Hepatic stellate cell (primary cell): ENCODE measurements around the gene SPACA1.
"Not testable (repeated sequence)": the region's sequence is repeated elsewhere in the genome, so short reads cannot be mapped to it uniquely, and the experiment has no call there.

Experiments
- DNase-seq: peaks from one replicate; pipeline ENCODE4 v3.0.0; 2011; ENCODE audit warnings: low spot score

The SPACA1 gene

GRCh38 chr6:88047510-88048150, at the start of gene SPACA1:
TSS of gene SPACA1 (plus strand) at chr6:88047841. CDS start at chr6:88047906, 65 bp downstream.
- no peak for DNase-seq

GRCh38 chr6:88000713-88001112, 46.9 kb upstream of the SPACA1 start:
- no peak for DNase-seq

- not testable (repeated sequence) for DNase-seq
Observed at GRCh38 chr6:88001279-88001678, 46.4 kb upstream of the SPACA1 start.

GRCh38 chr6:88004707-88005106, 42.9 kb upstream of the SPACA1 start:
- DNase-seq: no peak

- DNase-seq: no peak
Observed at GRCh38 chr6:88006557-88006956, 41.1 kb upstream of the SPACA1 start.

GRCh38 chr6:88008411-88008810, 39.2 kb upstream of the SPACA1 start:
- no peak for DNase-seq

- no peak for DNase-seq
Observed at GRCh38 chr6:88008831-88009231, 38.8 kb upstream of the SPACA1 start.

- DNase-seq: no peak
Observed at GRCh38 chr6:88013015-88013414, 34.6 kb upstream of the SPACA1 start.

- DNase-seq: no peak
Observed at GRCh38 chr6:88013554-88013953, 34.1 kb upstream of the SPACA1 start.

GRCh38 chr6:88020439-88020838, 27.2 kb upstream of the SPACA1 start:
- no peak for DNase-seq

GRCh38 chr6:88024696-88025095, 22.9 kb upstream of the SPACA1 start:
- no peak for DNase-seq

GRCh38 chr6:88031550-88031949, 16.1 kb upstream of the SPACA1 start:
- no peak for DNase-seq

- no peak for DNase-seq
Observed at GRCh38 chr6:88044530-88044929, 3.1 kb upstream of the SPACA1 start.

GRCh38 chr6:88045521-88046136, 2.0 kb upstream of the SPACA1 start:
- DNase-seq: no peak

- no peak for DNase-seq
Observed at GRCh38 chr6:88048578-88048977, 937 bp downstream of the SPACA1 start.

GRCh38 chr6:88050140-88050818, 2.6 kb downstream of the SPACA1 start:
- no peak for DNase-seq

GRCh38 chr6:88059191-88059590, 11.6 kb downstream of the SPACA1 start:
- no peak for DNase-seq

- no peak for DNase-seq
Observed at GRCh38 chr6:88062376-88062775, 14.7 kb downstream of the SPACA1 start.

- no peak for DNase-seq
Observed at GRCh38 chr6:88072462-88072861, 24.8 kb downstream of the SPACA1 start.

- no peak for DNase-seq
Observed at GRCh38 chr6:88074791-88075190, 27.1 kb downstream of the SPACA1 start.

GRCh38 chr6:88077305-88077704, 29.7 kb downstream of the SPACA1 start:
- no peak for DNase-seq

- no peak for DNase-seq
Observed at GRCh38 chr6:88086792-88087191, 39.2 kb downstream of the SPACA1 start.

- DNase-seq: no peak
Observed at GRCh38 chr6:88089708-88090107, 42.1 kb downstream of the SPACA1 start.
